ENCODE results near the gene LCMT2.

GRCh38 chr15:43314171-43314570 lies 16.2 kb downstream of the LCMT2 start:
- TF ChIP-seq CTCF (IDR thresholded peaks at IDR 0.05) (no peak), POLR2A (IDR thresholded peaks at IDR 0.05) (no peak)
